RWPE1 (cell line): ENCODE measurements around the gene GRK6.

Experiments
- CTCF ChIA-PET: fragments of 350-600 bp; sonication (Branson Sonifier 250); formaldehyde crosslinking; extraction: SDS; loops from one replicate; lab custom pipeline; 2021; lab: Yijun Ruan, JAX
- POLR2A ChIA-PET: fragments of 400-600 bp; formaldehyde crosslinking; extraction: SDS; loops from one replicate; lab custom pipeline; 2020; ENCODE audit warnings: antibody characterized with exemption; ENCODE audit not compliant: low non-redundant PET; lab: Yijun Ruan, JAX
- DNase-seq: peaks from one replicate; pipeline ENCODE4 v3.0.0; 2012; ENCODE audit warnings: low spot score
- H3K27ac ChIP-seq: fragments of 450-650 bp; 2 replicates; pipeline ENCODE4 v1.5.1; 2017
- CTCF ChIP-seq: fragments of 450-650 bp; conservative IDR thresholded peaks from 2 replicates; pipeline ENCODE4 v1.5.1; 2017; ENCODE audit warnings: low read depth, mild to moderate bottlenecking

Gene GRK6

GRCh38 chr5:177440990-177441780 is 14.7 kb downstream of the GRK6 start:
- DNase-seq: no peak
- H3K27ac ChIP-seq: peak overlapping the region; percentile 88
- ChIA-PET POLR2A (interaction anchor here (0.6 to 1.3 kb wide), 2 partner anchors 15 to 137 kb away, joined by 3 to 5 read pairs; partner anchors contain the start of genes GRK6, PRELID1 and RAB24), CTCF (interaction anchor here (0.6 to 12.5 kb wide), 5 partner anchors 11 to 123 kb away, joined by 3 to 148 read pairs (median 4); no protein-coding TSS in a partner anchor)
- TF ChIP-seq CTCF: no peak

GRCh38 chr5:177442066-177442826 is 15.8 kb downstream of the GRK6 start:
- CTCF ChIA-PET: interaction anchor here (1.4 to 12.5 kb wide), 2 partner anchors 13 to 39 kb away, joined by 5 to 148 read pairs; no protein-coding TSS in a partner anchor
- no peak for DNase-seq
- no peak for TF ChIP-seq CTCF
- peak overlapping the region; percentile 88 for H3K27ac ChIP-seq
- POLR2A ChIA-PET: interaction anchor here (0.6 to 1.3 kb wide), 2 partner anchors 16 to 138 kb away, joined by 3 to 5 read pairs; partner anchors contain the start of genes GRK6, PRELID1 and RAB24

DNA sequence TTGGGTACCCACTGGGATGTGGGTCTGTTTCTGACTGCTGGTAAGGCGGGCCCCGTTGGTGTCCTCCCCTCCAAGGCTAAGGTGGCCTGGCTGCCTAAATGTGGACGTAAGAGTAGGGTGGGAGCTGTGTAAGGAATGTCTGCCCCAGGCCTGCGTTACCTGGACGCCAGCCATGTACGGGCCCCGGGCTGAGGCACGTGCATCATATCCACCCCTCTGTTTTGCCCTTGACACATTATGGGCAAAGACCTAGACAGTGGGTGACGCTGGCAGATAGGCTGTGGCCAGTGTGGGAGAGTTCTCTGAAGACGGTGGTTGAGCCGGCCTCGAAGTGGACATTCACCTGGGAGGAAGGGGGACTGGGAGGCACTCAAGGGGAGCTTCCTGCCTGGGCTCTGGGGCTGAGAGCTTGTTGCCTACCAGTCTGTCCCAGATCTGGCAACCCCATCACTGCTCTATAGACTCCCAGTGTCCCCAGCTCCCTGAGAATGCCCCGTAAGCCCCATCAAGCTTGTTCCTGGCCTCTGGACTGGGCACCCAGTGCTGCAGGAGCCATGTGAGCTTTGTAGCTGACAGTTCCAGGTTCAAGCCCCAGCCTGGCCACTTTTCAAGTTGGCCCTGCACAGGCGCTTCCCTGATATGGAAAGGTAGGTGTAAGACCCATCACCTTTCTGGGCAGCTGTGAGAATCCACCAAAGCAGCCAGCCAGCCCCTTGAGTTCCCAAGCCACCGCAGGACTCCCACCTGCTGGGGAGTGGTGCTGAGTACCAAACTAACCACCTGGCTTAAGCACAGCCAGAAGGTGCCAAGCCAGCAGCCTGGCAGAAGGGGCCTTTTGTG is 16.9 kb downstream of the GRK6 start:
- ChIA-PET CTCF (interaction anchor here (1.0 to 12.5 kb wide), 5 partner anchors 11 to 53 kb away, joined by 3 to 148 read pairs (median 4); partner anchors contain the start of gene GRK6), POLR2A (interaction anchor here (0.6 kb wide), 1 partner anchor 33 kb away, joined by 3 read pairs; no protein-coding TSS in a partner anchor)
- no peak for TF ChIP-seq CTCF
- no peak for DNase-seq
- H3K27ac ChIP-seq: peak overlapping the region; percentile 88

DNA sequence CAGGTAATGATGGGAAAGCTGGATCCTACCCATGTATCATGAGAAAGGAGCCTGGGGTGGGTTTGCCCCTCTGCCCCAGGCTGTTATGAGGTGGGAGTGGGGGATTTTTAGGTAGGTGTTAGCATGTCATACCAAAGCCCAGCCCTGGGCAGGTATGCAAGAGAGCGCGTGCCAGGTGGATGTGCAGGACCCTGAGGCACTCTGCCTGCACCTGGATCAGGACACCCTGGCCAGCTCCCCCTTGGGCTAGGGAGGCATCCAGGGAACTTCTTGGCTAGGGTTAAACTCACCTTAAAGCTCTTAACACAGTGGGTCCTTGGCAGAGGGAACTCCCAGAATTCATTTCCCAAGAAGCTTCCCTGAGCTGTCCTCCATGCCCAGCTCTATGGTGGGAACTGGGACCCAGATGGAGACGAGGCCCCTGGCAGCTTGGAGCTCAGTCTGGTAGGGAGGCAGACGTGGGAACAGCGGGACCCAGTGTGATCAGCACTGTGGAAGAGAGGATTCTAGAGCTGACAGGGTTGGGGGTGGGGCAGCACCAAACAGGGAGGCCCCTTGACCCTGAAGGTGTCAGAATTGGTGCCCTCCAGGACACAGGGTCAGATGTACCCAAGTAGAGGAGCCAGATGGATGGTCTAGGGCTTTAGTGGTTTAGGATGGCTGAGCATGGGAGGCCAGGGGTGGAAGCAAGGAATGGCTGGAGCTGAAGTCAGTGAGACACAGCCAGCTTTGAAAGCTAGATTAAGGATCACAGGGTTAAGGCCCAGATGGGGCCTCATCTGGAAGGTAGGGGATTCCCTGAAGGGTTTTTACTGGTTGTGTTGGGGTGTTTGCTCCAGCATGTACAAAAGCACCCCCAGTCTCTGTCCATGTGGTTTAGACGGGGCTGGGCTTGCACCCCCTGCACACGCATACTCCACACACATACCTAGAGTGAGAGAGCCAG is 17.9 kb downstream of the GRK6 start:
- no peak for TF ChIP-seq CTCF
- CTCF ChIA-PET: interaction anchor here (1.0 to 12.5 kb wide), 5 partner anchors 10 to 54 kb away, joined by 3 to 148 read pairs (median 4); partner anchors contain the start of gene GRK6
- POLR2A ChIA-PET: interaction anchor here (0.6 kb wide), 1 partner anchor 18 kb away, joined by 3 read pairs; no protein-coding TSS in a partner anchor
- H3K27ac ChIP-seq: peak overlapping the region; percentile 88
- no peak for DNase-seq
